HEK293 (cell line): ENCODE data around the gene TPO.
"Not testable (repeated sequence)": the region's sequence is repeated elsewhere in the genome, so short reads cannot be mapped to it uniquely, and the experiment has no call there.

Experiments
- CTCF ChIA-PET: fragments of 350-600 bp; formaldehyde crosslinking; extraction: SDS; loops from one replicate; lab custom pipeline; 2021; ENCODE audit warnings: antibody characterized with exemption; lab: Yijun Ruan, JAX
- POLR2A ChIA-PET: fragments of 300-600 bp; formaldehyde crosslinking; extraction: SDS; loops from one replicate; lab custom pipeline; 2020; ENCODE audit warnings: antibody characterized with exemption, inconsistent platforms; lab: Yijun Ruan, JAX
- H3K27ac ChIP-seq: fragments of 200-500 bp; sonication (Bioruptor generic); 2 replicates; pipeline ENCODE4 v1.5.1; 2014; ENCODE audit warnings: low read depth, low read length, control low read depth, inconsistent platforms; ENCODE audit errors: extremely low read depth
- H3K36me3 ChIP-seq, 2 experiments: fragments of 200-500 bp in 1 of 2; sonication (Bioruptor generic) in 1 of 2; 1 replicate in 1 of 2; 2 replicates in 1 of 2; pipeline ENCODE4 v1.5.1; 2014 to 2017; ENCODE audit warnings: inconsistent platforms in 2 of 2, low read length in 2 of 2; ENCODE audit not compliant: control insufficient read depth in 2 of 2, insufficient read depth in 1 of 2
- H3K4me1 ChIP-seq: fragments of 200-500 bp; sonication (Bioruptor generic); 2 replicates; pipeline ENCODE4 v1.5.1; 2014; ENCODE audit warnings: mild to moderate bottlenecking, low read length, inconsistent platforms; ENCODE audit not compliant: control insufficient read depth, insufficient read depth
- H3K4me3 ChIP-seq: 2 replicates; pipeline ENCODE4 v1.5.1; 2011; ENCODE audit warnings: low read depth, mild to moderate bottlenecking, control low read depth, low read length, moderate library complexity
- H3K9me3 ChIP-seq: fragments of 200-500 bp; sonication (Bioruptor generic); 2 replicates; pipeline ENCODE4 v1.5.1; 2014; ENCODE audit warnings: low read depth, low read length, inconsistent platforms; ENCODE audit not compliant: control insufficient read depth, insufficient read depth
- GLI4 ChIP-seq: fragments of 450-650 bp; formaldehyde crosslinking; IDR thresholded peaks from 2 replicates; pipeline ENCODE4 v1.5.1; 2016; ENCODE audit warnings: missing biosample characterization, missing genetic modification characterization
- GLIS1 ChIP-seq: fragments of 450-650 bp; formaldehyde crosslinking; IDR thresholded peaks from 2 replicates; pipeline ENCODE4 v1.5.1; 2016; ENCODE audit warnings: missing biosample characterization, missing genetic modification characterization
- KLF10 ChIP-seq: fragments of 450-650 bp; IDR thresholded peaks from 2 replicates; pipeline ENCODE4 v1.5.1; 2018; ENCODE audit warnings: missing biosample characterization, mild to moderate bottlenecking, missing genetic modification characterization
- MEIS1 ChIP-seq: sonication (generic); formaldehyde crosslinking; IDR thresholded peaks from 2 replicates; pipeline ENCODE4 v1.8.1; 2022; ENCODE audit warnings: missing genetic modification reagents, mild to moderate bottlenecking, borderline replicate concordance
- PATZ1 ChIP-seq: fragments of 450-650 bp; formaldehyde crosslinking; IDR thresholded peaks from 2 replicates; pipeline ENCODE4 v1.5.1; 2016; ENCODE audit warnings: missing biosample characterization, missing genetic modification characterization
- REPIN1 ChIP-seq: fragments of 450-650 bp; formaldehyde crosslinking; IDR thresholded peaks from 2 replicates; pipeline ENCODE4 v1.5.1; 2017; ENCODE audit warnings: missing biosample characterization, missing genetic modification characterization, low read depth
- YY1 ChIP-seq: fragments of 450-650 bp; formaldehyde crosslinking; IDR thresholded peaks from 2 replicates; pipeline ENCODE4 v1.5.1; 2018; ENCODE audit warnings: missing biosample characterization, missing genetic modification characterization
- ZBTB10 ChIP-seq: fragments of 450-650 bp; formaldehyde crosslinking; IDR thresholded peaks from 2 replicates; pipeline ENCODE4 v1.5.1; 2016; ENCODE audit warnings: missing biosample characterization, missing genetic modification characterization
- ZFP69B ChIP-seq: fragments of 450-650 bp; formaldehyde crosslinking; IDR thresholded peaks from 2 replicates; pipeline ENCODE4 v1.5.1; 2016; ENCODE audit warnings: missing biosample characterization, missing genetic modification characterization
- ZNF114 ChIP-seq: fragments of 450-650 bp; formaldehyde crosslinking; IDR thresholded peaks from 2 replicates; pipeline ENCODE4 v1.5.0; 2017; ENCODE audit warnings: missing biosample characterization, missing genetic modification characterization
- ZNF169 ChIP-seq: fragments of 450-650 bp; formaldehyde crosslinking; IDR thresholded peaks from 2 replicates; pipeline ENCODE4 v1.5.1; 2016; ENCODE audit warnings: missing biosample characterization, missing genetic modification characterization
- ZNF302 ChIP-seq: fragments of 450-650 bp; formaldehyde crosslinking; IDR thresholded peaks from 2 replicates; pipeline ENCODE4 v1.5.1; 2016; ENCODE audit warnings: missing biosample characterization, missing genetic modification characterization, low read depth
- ZNF341 ChIP-seq: fragments of 450-650 bp; formaldehyde crosslinking; IDR thresholded peaks from 2 replicates; pipeline ENCODE4; 2016; ENCODE audit warnings: low read depth, missing biosample characterization, missing genetic modification characterization
- ZNF391 ChIP-seq: fragments of 450-650 bp; formaldehyde crosslinking; IDR thresholded peaks from 2 replicates; pipeline ENCODE4 v1.5.1; 2016; ENCODE audit warnings: low read depth, missing biosample characterization, missing genetic modification characterization, borderline replicate concordance
- ZNF473 ChIP-seq: fragments of 450-650 bp; formaldehyde crosslinking; IDR thresholded peaks from 2 replicates; pipeline ENCODE4 v1.5.1; 2017; ENCODE audit warnings: missing biosample characterization, missing genetic modification characterization
- ZNF488 ChIP-seq: fragments of 450-650 bp; formaldehyde crosslinking; IDR thresholded peaks from 2 replicates; pipeline ENCODE4 v1.5.1; 2016; ENCODE audit warnings: missing biosample characterization, missing genetic modification characterization
- ZNF521 ChIP-seq: fragments of 450-650 bp; formaldehyde crosslinking; IDR thresholded peaks from 2 replicates; pipeline ENCODE4 v1.5.1; 2017; ENCODE audit warnings: missing biosample characterization, mild to moderate bottlenecking, missing genetic modification characterization
- ZNF596 ChIP-seq: fragments of 450-650 bp; IDR thresholded peaks from 2 replicates; pipeline ENCODE4 v1.5.0; 2018; ENCODE audit warnings: missing biosample characterization, mild to moderate bottlenecking, missing genetic modification characterization, moderate library complexity
- ZNF629 ChIP-seq: fragments of 450-650 bp; formaldehyde crosslinking; IDR thresholded peaks from 2 replicates; pipeline ENCODE4 v1.5.1; 2017; ENCODE audit warnings: missing biosample characterization, missing genetic modification characterization
- ZNF654 ChIP-seq: fragments of 450-650 bp; formaldehyde crosslinking; IDR thresholded peaks from 2 replicates; pipeline ENCODE4 v1.5.1; 2016; ENCODE audit warnings: low read depth, missing biosample characterization, missing genetic modification characterization
- ZNF664 ChIP-seq: fragments of 450-650 bp; formaldehyde crosslinking; IDR thresholded peaks from 2 replicates; pipeline ENCODE4 v1.5.1; 2016; ENCODE audit warnings: missing biosample characterization, missing genetic modification characterization
- ZNF677 ChIP-seq: fragments of 450-650 bp; IDR thresholded peaks from 2 replicates; pipeline ENCODE4 v1.5.0; 2018; ENCODE audit warnings: missing biosample characterization, mild to moderate bottlenecking, missing genetic modification characterization, moderate library complexity
- ZNF830 ChIP-seq: fragments of 450-650 bp; IDR thresholded peaks from 2 replicates; pipeline ENCODE4 v1.5.0; 2018; ENCODE audit warnings: missing biosample characterization, missing genetic modification characterization, low read depth, mild to moderate bottlenecking, moderate library complexity
- ZSCAN16 ChIP-seq: fragments of 450-650 bp; formaldehyde crosslinking; IDR thresholded peaks from 2 replicates; pipeline ENCODE4 v1.5.1; 2016; ENCODE audit warnings: missing biosample characterization, missing genetic modification characterization

TPO gene

GRCh38 chr2:1414901-1415300, 1.6 kb downstream of the TPO start:
- CTCF ChIA-PET = interaction anchor here (0.7 kb wide), 1 partner anchor 560 kb away, joined by 3 read pairs; no protein-coding TSS in a partner anchor
- H3K4me1 ChIP-seq, H3K27ac ChIP-seq, H3K36me3 ChIP-seq, H3K4me3 ChIP-seq, POLR2A ChIA-PET, H3K9me3 ChIP-seq: not testable (repeated sequence)

GRCh38 chr2:1415501-1415900, 2.2 kb downstream of the TPO start:
- Histone ChIP-seq H3K4me3 (no peak overlapping the region), H3K27ac (no peak overlapping the region), H3K36me3 (no peaks in the 10 kb centered on the region), H3K4me1 (no peaks in the 10 kb centered on the region), H3K9me3 (no peaks in the 10 kb centered on the region)
- ChIA-PET CTCF (no interaction called here), POLR2A (no interaction called here)
- TF ChIP-seq ZNF169 (tag by site-specific recombination) = no peak
- no peak for TF ChIP-seq ZNF341 (tag by site-specific recombination)
- TF ChIP-seq YY1 = no peak
- TF ChIP-seq ZNF302 (tag by site-specific recombination) = no peak
- no peak for TF ChIP-seq ZNF473 (tag by site-specific recombination)
- TF ChIP-seq ZNF391 (tag by site-specific recombination) = no peak
- no peak for TF ChIP-seq ZNF830
- no peak for TF ChIP-seq ZFP69B (tag by site-specific recombination)
- TF ChIP-seq REPIN1 (tag by site-specific recombination) = no peak
- TF ChIP-seq ZBTB10 (tag by site-specific recombination) = no peak
- no peak for TF ChIP-seq ZNF521 (tag by site-specific recombination)
- no peak for TF ChIP-seq ZSCAN16 (tag by site-specific recombination)
- TF ChIP-seq ZNF488 (tag by site-specific recombination) = no peak

- ChIA-PET POLR2A (no interaction called here), CTCF (no interaction called here)
- H3K4me3 ChIP-seq = no peak overlapping the region
- H3K36me3 ChIP-seq = no peaks in the 10 kb centered on the region
- H3K27ac ChIP-seq = no peak overlapping the region
- H3K4me1 ChIP-seq = no peaks in the 10 kb centered on the region
- H3K9me3 ChIP-seq = no peaks in the 10 kb centered on the region
- TF ChIP-seq MEIS1 (CRISPR knock-in tag) = no peak
- TF ChIP-seq ZNF114 (tag by site-specific recombination) = no peak
- no peak for TF ChIP-seq ZNF654 (tag by site-specific recombination)
- no peak for TF ChIP-seq ZNF677 (tag by site-specific recombination)
- no peak for TF ChIP-seq ZNF664
- TF ChIP-seq ZNF596 = no peak
- TF ChIP-seq KLF10 (tag by site-specific recombination) = no peak
- no peak for TF ChIP-seq PATZ1
- no peak for TF ChIP-seq GLIS1 (tag by site-specific recombination)
- TF ChIP-seq GLI4 (tag by site-specific recombination) = no peak
- no peak for TF ChIP-seq ZNF629 (tag by site-specific recombination)
These were observed 5.3 kb downstream of the TPO start for GRCh38 chr2:1418566-1418965.
